Endothelial cell of umbilical vein (primary cell): ENCODE data around the gene RRP1B. TPM values are rescaled to one million over a fixed set of nuclear protein-coding genes. Genes with fewer than 3 reads are reported as not detected.

Source experiments
- BruUV-seq: library from RNA; stranded (reverse); fragments of 400-500 nt; replicated peaks from 2 replicates; lab custom pipeline; 2021; lab: Mats Ljungman, UMichigan
- CTCF ChIA-PET: fragments of 300-600, 350-600 bp; sonication (Branson Sonifier 250); formaldehyde crosslinking; loops from one replicate; lab custom pipeline; 2021; ENCODE audit warnings: antibody characterized with exemption, inconsistent platforms; lab: Charles Lee
- POLR2A ChIA-PET: fragments of 300-600, 350-600 bp; sonication (Branson Sonifier 250); formaldehyde crosslinking; loops from one replicate; lab custom pipeline; 2021; ENCODE audit warnings: antibody characterized with exemption, inconsistent platforms; lab: Charles Lee
- DNase-seq: peaks from one replicate; pipeline ENCODE4 v3.0.0-alpha.2; 2011; ENCODE audit warnings: low read depth, low spot score
- FAIRE-seq: peaks from 2 replicates; lab custom pipeline; 2011; peaks lifted over from hg19 to GRCh38; lab: Jason Lieb, UNC
- H2AFZ ChIP-seq: 2 replicates; pipeline ENCODE4 v1.6.0; 2012; ENCODE audit warnings: low read depth, low read length, control low read depth, inconsistent platforms
- H3K27ac ChIP-seq: 2 replicates; pipeline ENCODE4 v1.5.1; 2011; ENCODE audit warnings: low read depth, mild to moderate bottlenecking, control low read depth, low read length, moderate library complexity; ENCODE audit not compliant: insufficient read depth
- H3K27me3 ChIP-seq, 2 experiments: 2 replicates each; pipeline versions ENCODE4 v1.6.0 to v1.6.1; 2011; ENCODE audit warnings: low read length in 2 of 2, mixed read lengths in 1 of 2; ENCODE audit not compliant: control insufficient read depth in 2 of 2, insufficient read depth in 2 of 2
- H3K36me3 ChIP-seq, 2 experiments: 2 replicates in 1 of 2; 3 replicates in 1 of 2; pipeline ENCODE4 v1.5.1; 2011; ENCODE audit warnings: low read length in 2 of 2, mild to moderate bottlenecking in 1 of 2, moderate library complexity in 1 of 2; ENCODE audit not compliant: control insufficient read depth in 2 of 2, insufficient read depth in 2 of 2; ENCODE audit errors: extremely low read depth in 1 of 2
- H3K4me1 ChIP-seq: 3 replicates; pipeline ENCODE4 v1.5.1; 2011; ENCODE audit warnings: mild to moderate bottlenecking, low read length; ENCODE audit not compliant: control insufficient read depth, insufficient read depth; ENCODE audit errors: extremely low read depth
- H3K4me2 ChIP-seq: 2 replicates; pipeline ENCODE4 v1.6.1; 2011; ENCODE audit warnings: low read length, control low read depth, mixed read lengths; ENCODE audit not compliant: insufficient read depth
- H3K4me3 ChIP-seq, 3 experiments: fragments of 200-600 bp in 1 of 3; sonication (generic), shearing (Covaris generic) in 1 of 3; replicated peaks in 1 of 3; 2 replicates each; pipeline ENCODE4 v1.5.1; 2011 to 2016; ENCODE audit warnings: control low read depth in 3 of 3, low read length in 3 of 3, mild to moderate bottlenecking in 2 of 3, inconsistent platforms in 1 of 3, low read depth in 1 of 3, moderate library complexity in 1 of 3; ENCODE audit not compliant: insufficient read depth in 1 of 3
- H3K79me2 ChIP-seq: 2 replicates; pipeline ENCODE4 v1.6.0; 2012; ENCODE audit warnings: low read length, inconsistent platforms; ENCODE audit not compliant: control insufficient read depth, insufficient read depth
- H3K9ac ChIP-seq: replicated peaks from 2 replicates; pipeline ENCODE3; 2011; ENCODE audit warnings: low read length, control low read depth; ENCODE audit not compliant: insufficient read depth; ENCODE audit errors: extremely low read depth
- H3K9me1 ChIP-seq: replicated peaks from 3 replicates; pipeline ENCODE4 v1.6.0; 2011; ENCODE audit warnings: mild to moderate bottlenecking, low read length; ENCODE audit not compliant: control insufficient read depth, insufficient read depth; ENCODE audit errors: extremely low read depth
- H3K9me3 ChIP-seq: replicated peaks from 2 replicates; pipeline ENCODE4 v1.5.1; 2012; ENCODE audit warnings: low read length, inconsistent platforms; ENCODE audit not compliant: control insufficient read depth, insufficient read depth
- H4K20me1 ChIP-seq: replicated peaks from 2 replicates; pipeline ENCODE3; 2011; ENCODE audit warnings: mild to moderate bottlenecking, low read length; ENCODE audit not compliant: control insufficient read depth, insufficient read depth; ENCODE audit errors: extremely low read depth
- EZH2 ChIP-seq: IDR thresholded peaks from 2 replicates; pipeline ENCODE4 v1.6.1; 2012; ENCODE audit warnings: borderline replicate concordance, low read depth, mild to moderate bottlenecking, moderate library complexity, low read length, inconsistent platforms; ENCODE audit not compliant: severe bottlenecking
- GATA2 ChIP-seq: IDR thresholded peaks from 2 replicates; pipeline ENCODE4 v1.7.0; 2011; ENCODE audit warnings: low read depth, mild to moderate bottlenecking, moderate library complexity, mixed read lengths, low read length; ENCODE audit not compliant: insufficient read length, insufficient read depth
- JUN ChIP-seq: IDR thresholded peaks from 2 replicates; pipeline ENCODE4 v1.6.1; 2011; ENCODE audit warnings: borderline replicate concordance, low read depth; ENCODE audit not compliant: insufficient read length, insufficient read depth
- MYC ChIP-seq: IDR thresholded peaks from one replicate; pipeline ENCODE4 v1.6.1; 2011; ENCODE audit warnings: mild to moderate bottlenecking, low read depth, low read length
- POLR2A ChIP-seq: IDR thresholded peaks from 2 replicates; pipeline ENCODE4 v1.6.1; 2012; ENCODE audit warnings: low read depth, mild to moderate bottlenecking, control low read depth, low read length
- POLR2AphosphoS5 ChIP-seq: IDR thresholded peaks from 2 replicates; pipeline ENCODE4 v1.6.1; 2012; ENCODE audit warnings: low read depth, mild to moderate bottlenecking, control low read depth, low read length, moderate library complexity; ENCODE audit not compliant: insufficient read depth
- dilution Hi-C: fragments of 300-500 bp; cut with MboI; formaldehyde crosslinking; loops from one replicate; pipeline ENCODE4 v1.15.0; 2019; ENCODE audit warnings: low sequenced_read_pairs; ENCODE audit not compliant: extremely low pct_ligation_motif_present
- intact Hi-C: fragments of 100-400 bp; cut with micrococcal nuclease; formaldehyde crosslinking; loops from one replicate; pipeline ENCODE4 v1.10.0; 2022
- polyA plus RNA-seq, 4 experiments: library from polyadenylated mRNA; depleted of rRNA in 3 of 4; stranded (reverse) in 3 of 4; unstranded in 1 of 4; fragments of >200 nt; gene quantifications; 2 replicates each; pipeline versions ENCODE4 v1.2.1 to v1.2.3, GENCODE V29; 2011 to 2012; ENCODE audit warnings: missing spikeins in 1 of 4
- total RNA-seq: library from RNA; stranded (reverse); gene quantifications from 2 replicates; pipeline ENCODE4 v1.2.3, GENCODE V29; 2021
- TF ChIP-seq, protein P1 (sequence below), 2 donors: IDR thresholded peaks; 1 replicate in 1 of 2; 2 replicates in 1 of 2; pipeline ENCODE4 v1.5.1; 2011; ENCODE audit warnings: low read length in 2 of 2, mild to moderate bottlenecking in 2 of 2, moderate library complexity in 2 of 2, control low read depth in 1 of 2, inconsistent platforms in 1 of 2, low read depth in 1 of 2; ENCODE audit not compliant: insufficient read depth in 1 of 2; ENCODE audit errors: extremely low read depth in 1 of 2

RRP1B gene
- total and polyA plus RNA-seq, 2 donors (not counting 3 experiments of a cell fraction or from before 2014, with no cell fraction given): 13.0 to 39.9 TPM

GRCh38 chr21:43664358-43664757 is 5.0 kb downstream of the RRP1B start:
- Histone ChIP-seq H3K36me3 (peaks cover 8 to 16% of the 10 kb centered on the region in 2 experiments), H3K4me2 (no peak overlapping the region), H3K4me3 (no peak overlapping the region), H3K9me1 (no peaks in the 10 kb centered on the region), H3K9ac (no peak overlapping the region), H3K27me3 (no peaks in the 10 kb centered on the region), H2AFZ (no peak overlapping the region), H3K4me1 (peaks cover 23% of the 10 kb centered on the region), H3K9me3 (no peaks in the 10 kb centered on the region), H3K27ac (no peak overlapping the region), H4K20me1 (no peaks in the 10 kb centered on the region), H3K79me2 (peaks cover 94% of the 10 kb centered on the region)
- no TSS peak for BruUV-seq
- dilution Hi-C loops (no loop called here), intact Hi-C loops (loop anchor here (10.0 kb wide), 1 partner anchor 110 kb away; the partner anchor contains the start of gene CSTB)
- DNase-seq (peak; percentile 83), FAIRE-seq (no peak)
- CTCF ChIA-PET: no interaction called here
- TF ChIP-seq MYC: no peak
- no peak for TF ChIP-seq POLR2AphosphoS5
- TF ChIP-seq, protein P1, sequence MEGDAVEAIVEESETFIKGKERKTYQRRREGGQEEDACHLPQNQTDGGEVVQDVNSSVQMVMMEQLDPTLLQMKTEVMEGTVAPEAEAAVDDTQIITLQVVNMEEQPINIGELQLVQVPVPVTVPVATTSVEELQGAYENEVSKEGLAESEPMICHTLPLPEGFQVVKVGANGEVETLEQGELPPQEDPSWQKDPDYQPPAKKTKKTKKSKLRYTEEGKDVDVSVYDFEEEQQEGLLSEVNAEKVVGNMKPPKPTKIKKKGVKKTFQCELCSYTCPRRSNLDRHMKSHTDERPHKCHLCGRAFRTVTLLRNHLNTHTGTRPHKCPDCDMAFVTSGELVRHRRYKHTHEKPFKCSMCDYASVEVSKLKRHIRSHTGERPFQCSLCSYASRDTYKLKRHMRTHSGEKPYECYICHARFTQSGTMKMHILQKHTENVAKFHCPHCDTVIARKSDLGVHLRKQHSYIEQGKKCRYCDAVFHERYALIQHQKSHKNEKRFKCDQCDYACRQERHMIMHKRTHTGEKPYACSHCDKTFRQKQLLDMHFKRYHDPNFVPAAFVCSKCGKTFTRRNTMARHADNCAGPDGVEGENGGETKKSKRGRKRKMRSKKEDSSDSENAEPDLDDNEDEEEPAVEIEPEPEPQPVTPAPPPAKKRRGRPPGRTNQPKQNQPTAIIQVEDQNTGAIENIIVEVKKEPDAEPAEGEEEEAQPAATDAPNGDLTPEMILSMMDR (IDR thresholded peaks at IDR 0.05; ENCODE audit: extremely low read depth in 1 of 2, insufficient read depth in 1 of 2, low read depth in 1 of 2, low read length in 2 of 2): no peak
- no peak for TF ChIP-seq GATA2
- TF ChIP-seq JUN: no peak
- no peak for TF ChIP-seq POLR2A
- TF ChIP-seq EZH2: no peak
- POLR2A ChIA-PET: no interaction called here
